ENCODE data around the gene OLA1.

OLA1 gene

GRCh38 chr2:174224665-174225288, 23.6 kb downstream of the OLA1 start:
- no peak overlapping the region for H3K27ac ChIP-seq (ENCODE audit: low read length)
- no peak overlapping the region for H3K4me3 ChIP-seq (ENCODE audit: low read depth in 1 of 2, low read length in 2 of 2)
- H3K9me3 ChIP-seq (ENCODE audit: control insufficient read depth in 1 of 2, low read length in 2 of 2), result no peaks in the 10 kb centered on the region
- no peaks in the 10 kb centered on the region for H3K27me3 ChIP-seq (ENCODE audit: low read depth, low read length)
- no peaks in the 10 kb centered on the region for H3K4me1 ChIP-seq (ENCODE audit: control insufficient read depth in 1 of 2, insufficient read depth in 2 of 2, low read length in 2 of 2)
- peaks cover 3 to 12% of the 10 kb centered on the region in 2 donors for H3K36me3 ChIP-seq (ENCODE audit: control insufficient read depth in 1 of 2, insufficient read depth in 2 of 2, low read length in 2 of 2)

- H3K27me3 ChIP-seq (ENCODE audit: low read depth, low read length), result no peaks in the 10 kb centered on the region
- H3K4me3 ChIP-seq (ENCODE audit: low read depth in 1 of 2, low read length in 2 of 2), result no peak overlapping the region
- no peak overlapping the region for H3K27ac ChIP-seq (ENCODE audit: low read length)
- peaks cover 3 to 12% of the 10 kb centered on the region in 2 donors for H3K36me3 ChIP-seq (ENCODE audit: control insufficient read depth in 1 of 2, insufficient read depth in 2 of 2, low read length in 2 of 2)
- no peaks in the 10 kb centered on the region for H3K9me3 ChIP-seq (ENCODE audit: control insufficient read depth in 1 of 2, low read length in 2 of 2)
- H3K4me1 ChIP-seq (ENCODE audit: control insufficient read depth in 1 of 2, insufficient read depth in 2 of 2, low read length in 2 of 2), result no peaks in the 10 kb centered on the region
These were observed 24.2 kb downstream of the OLA1 start for GRCh38 chr2:174224125-174224524.

GRCh38 chr2:174223388-174223787, 24.9 kb downstream of the OLA1 start:
- Histone ChIP-seq H3K9me3 (ENCODE audit: control insufficient read depth in 1 of 2, low read length in 2 of 2) (no peaks in the 10 kb centered on the region), H3K27ac (ENCODE audit: low read length) (no peak overlapping the region), H3K4me1 (ENCODE audit: control insufficient read depth in 1 of 2, insufficient read depth in 2 of 2, low read length in 2 of 2) (no peaks in the 10 kb centered on the region), H3K4me3 (ENCODE audit: low read depth in 1 of 2, low read length in 2 of 2) (no peak overlapping the region), H3K27me3 (ENCODE audit: low read depth, low read length) (no peaks in the 10 kb centered on the region), H3K36me3 (ENCODE audit: control insufficient read depth in 1 of 2, insufficient read depth in 2 of 2, low read length in 2 of 2) (peaks cover 3 to 12% of the 10 kb centered on the region in 2 donors)

GRCh38 chr2:174222154-174222553, 26.2 kb downstream of the OLA1 start:
- H3K27me3 ChIP-seq (ENCODE audit: low read depth, low read length), result no peaks in the 10 kb centered on the region
- H3K4me1 ChIP-seq (ENCODE audit: control insufficient read depth in 1 of 2, insufficient read depth in 2 of 2, low read length in 2 of 2), result no peaks in the 10 kb centered on the region
- no peak overlapping the region for H3K4me3 ChIP-seq (ENCODE audit: low read depth in 1 of 2, low read length in 2 of 2)
- peaks cover 0 to 8% of the 10 kb centered on the region in 2 donors for H3K36me3 ChIP-seq (ENCODE audit: control insufficient read depth in 1 of 2, insufficient read depth in 2 of 2, low read length in 2 of 2)
- no peak overlapping the region for H3K27ac ChIP-seq (ENCODE audit: low read length)
- H3K9me3 ChIP-seq (ENCODE audit: control insufficient read depth in 1 of 2, low read length in 2 of 2), result no peaks in the 10 kb centered on the region

DNA sequence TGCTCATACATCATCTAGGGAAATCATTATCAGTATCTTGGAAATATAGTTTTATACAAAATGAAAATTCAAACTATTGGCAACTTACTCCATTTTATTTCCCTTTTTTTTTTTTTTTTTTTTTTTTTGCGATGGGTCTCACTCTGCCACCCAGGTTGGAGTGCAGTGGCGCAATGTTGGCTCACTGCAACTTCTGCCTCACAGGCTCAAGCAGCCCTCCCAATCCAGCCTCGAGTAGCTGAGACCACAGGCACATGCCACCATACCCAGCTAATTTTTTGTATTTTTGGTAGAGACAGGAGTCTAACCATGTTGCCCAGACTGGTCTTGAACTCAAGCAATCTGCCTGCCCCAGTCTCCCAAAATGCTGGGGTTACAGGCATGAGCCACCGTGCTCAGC, 29.0 kb downstream of the OLA1 start:
- Histone ChIP-seq H3K27ac (ENCODE audit: low read length) (no peak overlapping the region), H3K9me3 (ENCODE audit: control insufficient read depth in 1 of 2, low read length in 2 of 2) (no peaks in the 10 kb centered on the region), H3K27me3 (ENCODE audit: low read depth, low read length) (no peaks in the 10 kb centered on the region), H3K4me1 (ENCODE audit: control insufficient read depth in 1 of 2, insufficient read depth in 2 of 2, low read length in 2 of 2) (no peaks in the 10 kb centered on the region), H3K4me3 (ENCODE audit: low read depth in 1 of 2, low read length in 2 of 2) (no peak overlapping the region), H3K36me3 (ENCODE audit: control insufficient read depth in 1 of 2, insufficient read depth in 2 of 2, low read length in 2 of 2) (peaks cover 0 to 8% of the 10 kb centered on the region in 2 donors)

GRCh38 chr2:174218773-174219172, 29.6 kb downstream of the OLA1 start:
- no peak overlapping the region for H3K4me3 ChIP-seq (ENCODE audit: low read depth in 1 of 2, low read length in 2 of 2)
- peaks cover 0 to 8% of the 10 kb centered on the region in 2 donors for H3K36me3 ChIP-seq (ENCODE audit: control insufficient read depth in 1 of 2, insufficient read depth in 2 of 2, low read length in 2 of 2)
- H3K27ac ChIP-seq (ENCODE audit: low read length), result no peak overlapping the region
- H3K4me1 ChIP-seq (ENCODE audit: control insufficient read depth in 1 of 2, insufficient read depth in 2 of 2, low read length in 2 of 2), result no peaks in the 10 kb centered on the region
- no peaks in the 10 kb centered on the region for H3K27me3 ChIP-seq (ENCODE audit: low read depth, low read length)
- no peaks in the 10 kb centered on the region for H3K9me3 ChIP-seq (ENCODE audit: control insufficient read depth in 1 of 2, low read length in 2 of 2)

GRCh38 chr2:174217869-174218268, 30.5 kb downstream of the OLA1 start:
- Histone ChIP-seq H3K4me3 (ENCODE audit: low read depth in 1 of 2, low read length in 2 of 2) (no peak overlapping the region), H3K36me3 (ENCODE audit: control insufficient read depth in 1 of 2, insufficient read depth in 2 of 2, low read length in 2 of 2) (peaks cover 0 to 4% of the 10 kb centered on the region in 2 donors), H3K27ac (ENCODE audit: low read length) (no peak overlapping the region), H3K4me1 (ENCODE audit: control insufficient read depth in 1 of 2, insufficient read depth in 2 of 2, low read length in 2 of 2) (no peaks in the 10 kb centered on the region), H3K9me3 (ENCODE audit: control insufficient read depth in 1 of 2, low read length in 2 of 2) (no peaks in the 10 kb centered on the region), H3K27me3 (ENCODE audit: low read depth, low read length) (no peaks in the 10 kb centered on the region)

DNA sequence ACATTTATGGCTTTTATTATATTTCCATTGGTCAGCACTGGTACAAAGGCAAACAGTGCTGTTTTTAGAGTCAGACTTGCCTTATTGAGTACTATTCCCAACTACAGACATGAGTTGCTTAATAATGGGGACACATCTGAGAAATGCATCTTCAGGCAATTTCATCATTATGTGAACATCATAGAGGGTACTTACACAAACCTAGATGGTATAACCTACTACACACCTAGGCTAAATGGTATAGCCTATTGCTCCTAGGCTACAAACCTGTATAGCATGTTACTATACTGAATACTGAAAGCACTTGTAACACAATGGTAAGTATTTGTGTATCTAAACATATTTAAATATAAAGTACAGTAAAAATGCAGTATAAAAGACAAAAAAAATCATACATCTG, 36.4 kb downstream of the OLA1 start:
- H3K27ac ChIP-seq (ENCODE audit: low read length), result no peak overlapping the region
- H3K9me3 ChIP-seq (ENCODE audit: control insufficient read depth in 1 of 2, low read length in 2 of 2), result no peaks in the 10 kb centered on the region
- no peak overlapping the region for H3K4me3 ChIP-seq (ENCODE audit: low read depth in 1 of 2, low read length in 2 of 2)
- no peaks in the 10 kb centered on the region for H3K4me1 ChIP-seq (ENCODE audit: control insufficient read depth in 1 of 2, insufficient read depth in 2 of 2, low read length in 2 of 2)
- H3K27me3 ChIP-seq (ENCODE audit: low read depth, low read length), result no peaks in the 10 kb centered on the region
- no peaks in the 10 kb centered on the region for H3K36me3 ChIP-seq (ENCODE audit: control insufficient read depth in 1 of 2, insufficient read depth in 2 of 2, low read length in 2 of 2)

GRCh38 chr2:174210862-174211261, 37.5 kb downstream of the OLA1 start:
- H3K27ac ChIP-seq (ENCODE audit: low read length), result no peak overlapping the region

DNA sequence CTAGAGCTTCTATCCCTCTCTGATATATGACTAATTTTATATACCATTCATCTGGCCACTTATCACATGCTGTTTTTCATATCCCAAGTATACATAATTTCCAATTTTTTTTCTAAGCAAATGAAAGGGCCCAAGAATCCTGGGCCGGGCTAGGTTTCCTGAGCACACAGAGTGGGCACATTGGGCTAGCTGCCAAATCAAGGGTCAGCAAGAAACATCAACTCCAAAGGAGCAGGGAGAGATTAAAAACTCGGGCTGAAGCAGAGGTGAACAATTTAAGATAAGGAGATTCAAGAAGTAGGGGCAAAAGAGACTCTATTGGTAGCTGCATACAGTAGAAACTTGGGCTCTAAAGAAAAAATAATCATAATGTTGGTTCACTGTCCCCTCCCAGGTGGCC, 39.0 kb downstream of the OLA1 start:
- Histone ChIP-seq H3K9me3 (ENCODE audit: control insufficient read depth in 1 of 2, low read length in 2 of 2) (no peaks in the 10 kb centered on the region), H3K4me1 (ENCODE audit: control insufficient read depth in 1 of 2, insufficient read depth in 2 of 2, low read length in 2 of 2) (no peaks in the 10 kb centered on the region), H3K27ac (ENCODE audit: low read length) (no peak overlapping the region), H3K4me3 (ENCODE audit: low read depth in 1 of 2, low read length in 2 of 2) (no peak overlapping the region), H3K36me3 (ENCODE audit: control insufficient read depth in 1 of 2, insufficient read depth in 2 of 2, low read length in 2 of 2) (no peaks in the 10 kb centered on the region), H3K27me3 (ENCODE audit: low read depth, low read length) (no peaks in the 10 kb centered on the region)

More at GRCh38 chr2:174210862-174211261, 37.5 kb downstream of the OLA1 start:
- Histone ChIP-seq H3K27me3 (ENCODE audit: low read depth, low read length) (no peaks in the 10 kb centered on the region), H3K4me3 (ENCODE audit: low read depth in 1 of 2, low read length in 2 of 2) (no peak overlapping the region), H3K4me1 (ENCODE audit: control insufficient read depth in 1 of 2, insufficient read depth in 2 of 2, low read length in 2 of 2) (no peaks in the 10 kb centered on the region), H3K36me3 (ENCODE audit: control insufficient read depth in 1 of 2, insufficient read depth in 2 of 2, low read length in 2 of 2) (no peaks in the 10 kb centered on the region), H3K9me3 (ENCODE audit: control insufficient read depth in 1 of 2, low read length in 2 of 2) (no peaks in the 10 kb centered on the region)

DNA sequence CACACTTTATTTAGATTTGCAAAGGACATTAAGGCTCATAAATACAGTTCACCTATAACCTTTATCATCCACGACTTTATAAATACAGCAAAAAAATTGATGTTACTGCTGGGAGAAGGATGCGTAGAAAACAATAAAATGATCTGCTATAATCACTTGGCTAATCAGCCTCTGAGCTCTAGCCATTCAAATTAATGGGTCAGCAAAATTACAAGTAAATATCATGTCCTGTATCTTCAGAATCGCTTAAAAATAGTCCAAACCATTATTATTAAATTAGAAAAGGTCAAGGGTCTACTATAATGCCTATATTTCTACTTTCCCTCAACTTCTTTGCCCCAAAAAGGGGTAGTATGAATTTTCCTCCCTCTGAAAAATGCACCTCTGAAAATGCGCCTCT, 40.3 kb downstream of the OLA1 start:
- Histone ChIP-seq H3K36me3 (ENCODE audit: control insufficient read depth in 1 of 2, insufficient read depth in 2 of 2, low read length in 2 of 2) (no peaks in the 10 kb centered on the region), H3K27ac (ENCODE audit: low read length) (no peak overlapping the region), H3K27me3 (ENCODE audit: low read depth, low read length) (no peaks in the 10 kb centered on the region), H3K9me3 (ENCODE audit: control insufficient read depth in 1 of 2, low read length in 2 of 2) (no peaks in the 10 kb centered on the region), H3K4me1 (ENCODE audit: control insufficient read depth in 1 of 2, insufficient read depth in 2 of 2, low read length in 2 of 2) (no peaks in the 10 kb centered on the region), H3K4me3 (ENCODE audit: low read depth in 1 of 2, low read length in 2 of 2) (no peak overlapping the region)

- H3K36me3 ChIP-seq (ENCODE audit: control insufficient read depth in 1 of 2, insufficient read depth in 2 of 2, low read length in 2 of 2), result no peaks in the 10 kb centered on the region
- no peaks in the 10 kb centered on the region for H3K4me1 ChIP-seq (ENCODE audit: control insufficient read depth in 1 of 2, insufficient read depth in 2 of 2, low read length in 2 of 2)
- H3K9me3 ChIP-seq (ENCODE audit: control insufficient read depth in 1 of 2, low read length in 2 of 2), result no peaks in the 10 kb centered on the region
These were observed 42.8 kb downstream of the OLA1 start for GRCh38 chr2:174205562-174205961.

More at GRCh38 chr2:174205562-174205961, 42.8 kb downstream of the OLA1 start:
- no peak overlapping the region for H3K4me3 ChIP-seq (ENCODE audit: low read depth in 1 of 2, low read length in 2 of 2)
- no peak overlapping the region for H3K27ac ChIP-seq (ENCODE audit: low read length)
- no peaks in the 10 kb centered on the region for H3K27me3 ChIP-seq (ENCODE audit: low read depth, low read length)
